Umbilical cord (tissue), 2 donors: ENCODE measurements around the gene CD3D. TPM values are rescaled to one million over a fixed set of nuclear protein-coding genes. Genes with fewer than 3 reads are reported as not detected.
A peak's percentile ranks its signal among the peaks of the same experiment; 100 is the strongest.

Experiments used
- DNase-seq: peaks from one replicate; pipeline ENCODE4 v3.0.0-alpha.2; 2015; ENCODE audit warnings: low spot score
- total RNA-seq: library from RNA; depleted of rRNA; stranded (reverse); fragments of >200 nt; gene quantifications from one replicate; pipeline ENCODE4 v1.2.3, GENCODE V29; 2014; ENCODE audit warnings: low replicate concordance; ENCODE audit not compliant: insufficient read depth

The CD3D gene
- not detected for total RNA-seq

- DNase-seq: no peak
These were observed at the start of gene CD3D for GRCh38 chr11:118342503-118343161. TSS of gene CD3D (minus strand) at chr11:118342705. CDS start at chr11:118342607, 98 bp downstream.

- DNase-seq: no peak
These were observed 41.2 kb upstream of the CD3D start for GRCh38 chr11:118383657-118384056.

GRCh38 chr11:118382954-118383353 is 40.4 kb upstream of the CD3D start:
- no peak for DNase-seq

GRCh38 chr11:118380571-118380970 is 38.1 kb upstream of the CD3D start:
- no peak for DNase-seq

GRCh38 chr11:118379497-118379896 is 37.0 kb upstream of the CD3D start:
- no peak for DNase-seq

GRCh38 chr11:118375978-118376377 is 33.5 kb upstream of the CD3D start:
- DNase-seq: no peak

GRCh38 chr11:118374729-118375128 is 32.2 kb upstream of the CD3D start:
- DNase-seq: no peak

GRCh38 chr11:118373871-118374270 is 31.4 kb upstream of the CD3D start:
- no peak for DNase-seq

GRCh38 chr11:118373263-118373662 is 30.8 kb upstream of the CD3D start:
- DNase-seq: no peak

- no peak for DNase-seq
These were observed 28.3 kb upstream of the CD3D start for GRCh38 chr11:118370774-118371173.

GRCh38 chr11:118366287-118366686 is 23.8 kb upstream of the CD3D start:
- no peak for DNase-seq

GRCh38 chr11:118364956-118365615 is 22.6 kb upstream of the CD3D start:
- no peak for DNase-seq

- DNase-seq: peak; percentile 95
These were observed 16.9 kb upstream of the CD3D start, which contains the start of gene UBE4A for GRCh38 chr11:118359295-118359958. TSS of gene UBE4A (plus strand) at chr11:118359600. CDS start at chr11:118365081, 5,481 bp downstream.

GRCh38 chr11:118358071-118358470 is 15.6 kb upstream of the CD3D start:
- DNase-seq: no peak

GRCh38 chr11:118353084-118353710 is 10.7 kb upstream of the CD3D start:
- peak; percentile 32 for DNase-seq

GRCh38 chr11:118349475-118349874 is 7.0 kb upstream of the CD3D start:
- no peak for DNase-seq

GRCh38 chr11:118343981-118344515 is 1.5 kb upstream of the CD3D start, which contains the start of gene CD3G:
TSS of gene CD3G (plus strand) at chr11:118344344. CDS start at chr11:118344424, 80 bp downstream.
- DNase-seq: no peak

GRCh38 chr11:118343248-118343647 is 743 bp upstream of the CD3D start:
- DNase-seq: no peak

GRCh38 chr11:118341815-118342489 is 553 bp downstream of the CD3D start:
- DNase-seq: no peak

- no peak for DNase-seq
These were observed 1.2 kb downstream of the CD3D start for GRCh38 chr11:118341261-118341660.

GRCh38 chr11:118340449-118340848 is 2.1 kb downstream of the CD3D start:
- DNase-seq: no peak
